Immature natural killer cell (primary cell): ENCODE results near the gene ATP8B1. TPM values are rescaled to one million over a fixed set of nuclear protein-coding genes. Genes with fewer than 3 reads are reported as not detected.
A peak's percentile ranks its signal among the peaks of the same experiment; 100 is the strongest.

Source experiments
- DNase-seq, 3 donors: peaks; one replicate each; pipeline ENCODE4 v3.0.0; 2022; ENCODE audit warnings: mixed read lengths in 1 of 3
- H3K27ac Mint-ChIP-seq, 6 donors: one replicate each; pipeline ENCODE4 v1.8.0; 2020; ENCODE audit warnings: mixed read lengths in 6 of 6, mild to moderate bottlenecking in 5 of 6, inconsistent platforms in 4 of 6, moderate library complexity in 3 of 6
- H3K27me3 Mint-ChIP-seq, 3 donors: one replicate each; pipeline ENCODE4 v1.8.0; 2020 to 2021; ENCODE audit warnings: low read depth in 3 of 3, mild to moderate bottlenecking in 3 of 3, mixed read lengths in 3 of 3, moderate library complexity in 3 of 3, inconsistent platforms in 1 of 3
- H3K36me3 Mint-ChIP-seq, 3 donors: one replicate each; pipeline ENCODE4 v1.8.0; 2020; ENCODE audit warnings: mixed read lengths in 3 of 3, inconsistent platforms in 2 of 3, mild to moderate bottlenecking in 2 of 3
- H3K4me1 Mint-ChIP-seq, 2 donors: one replicate each; pipeline ENCODE4 v1.8.0; 2020; ENCODE audit warnings: inconsistent platforms in 2 of 2, mild to moderate bottlenecking in 2 of 2, mixed read lengths in 2 of 2, moderate library complexity in 1 of 2
- H3K4me3 Mint-ChIP-seq, 5 donors: one replicate each; pipeline ENCODE4 v1.8.0; 2020; ENCODE audit warnings: mild to moderate bottlenecking in 5 of 5, mixed read lengths in 5 of 5, inconsistent platforms in 3 of 5, moderate library complexity in 3 of 5
- H3K9me3 Mint-ChIP-seq, 6 donors: one replicate each; pipeline ENCODE4 v1.8.0; 2020; ENCODE audit warnings: mild to moderate bottlenecking in 6 of 6, mixed read lengths in 6 of 6, inconsistent platforms in 4 of 6, moderate library complexity in 3 of 6
- polyA plus RNA-seq, 3 donors: library from polyadenylated mRNA; unstranded; fragments of 300-500 nt; fragmentation: Illumina TruSeq; gene quantifications; one replicate each; pipeline ENCODE4 v1.2.3, GENCODE V29; 2021

Gene ATP8B1
- polyA plus RNA-seq, 3 donors from 2014 or later: 0.55 TPM; not detected in 2

- H3K27ac Mint-ChIP-seq: no peak overlapping the region
- peaks cover 2 to 21% (median 10%) of the 10 kb centered on the region in 6 donors for H3K9me3 Mint-ChIP-seq
- H3K27me3 Mint-ChIP-seq: peaks cover 1 to 8% (median 2%) of the 10 kb centered on the region in 3 donors
- H3K4me3 Mint-ChIP-seq: no peak overlapping the region
- peaks cover 4 to 12% (median 6%) of the 10 kb centered on the region in 3 donors for H3K36me3 Mint-ChIP-seq
- DNase-seq: no peak
- H3K4me1 Mint-ChIP-seq: peaks cover 0 to 2% of the 10 kb centered on the region in 2 donors
Measured at GRCh38 chr18:57811477-57812125, 8.5 kb upstream of the ATP8B1 start.

DNA sequence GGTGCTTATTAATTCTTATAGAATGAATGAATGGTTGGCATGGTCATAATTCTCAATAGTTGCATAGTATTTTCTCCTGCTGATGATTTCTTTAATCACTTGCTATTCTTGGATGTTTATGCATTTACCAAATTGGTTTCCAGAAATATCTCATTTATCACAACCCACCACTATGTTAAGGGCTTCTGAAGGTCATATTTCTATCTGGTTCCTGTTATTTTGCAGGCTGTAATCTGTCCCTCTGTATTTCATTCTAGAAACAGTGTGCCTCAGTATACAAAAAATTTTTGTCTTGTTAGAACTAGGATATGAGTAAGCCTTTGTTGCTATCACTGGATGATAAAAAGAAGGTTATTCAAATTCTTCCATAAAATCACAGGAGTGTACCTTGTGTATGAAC lies 6.1 kb upstream of the ATP8B1 start:
- peaks cover 0 to 1% of the 10 kb centered on the region in 2 donors for H3K4me1 Mint-ChIP-seq
- H3K27me3 Mint-ChIP-seq: peaks cover 0 to 8% (median 6%) of the 10 kb centered on the region in 3 donors
- H3K9me3 Mint-ChIP-seq: peaks cover 2 to 20% (median 10%) of the 10 kb centered on the region in 6 donors
- H3K4me3 Mint-ChIP-seq: no peak overlapping the region
- H3K36me3 Mint-ChIP-seq: peaks cover 4 to 13% (median 12%) of the 10 kb centered on the region in 3 donors
- no peak overlapping the region for H3K27ac Mint-ChIP-seq
- DNase-seq: no peak

DNA sequence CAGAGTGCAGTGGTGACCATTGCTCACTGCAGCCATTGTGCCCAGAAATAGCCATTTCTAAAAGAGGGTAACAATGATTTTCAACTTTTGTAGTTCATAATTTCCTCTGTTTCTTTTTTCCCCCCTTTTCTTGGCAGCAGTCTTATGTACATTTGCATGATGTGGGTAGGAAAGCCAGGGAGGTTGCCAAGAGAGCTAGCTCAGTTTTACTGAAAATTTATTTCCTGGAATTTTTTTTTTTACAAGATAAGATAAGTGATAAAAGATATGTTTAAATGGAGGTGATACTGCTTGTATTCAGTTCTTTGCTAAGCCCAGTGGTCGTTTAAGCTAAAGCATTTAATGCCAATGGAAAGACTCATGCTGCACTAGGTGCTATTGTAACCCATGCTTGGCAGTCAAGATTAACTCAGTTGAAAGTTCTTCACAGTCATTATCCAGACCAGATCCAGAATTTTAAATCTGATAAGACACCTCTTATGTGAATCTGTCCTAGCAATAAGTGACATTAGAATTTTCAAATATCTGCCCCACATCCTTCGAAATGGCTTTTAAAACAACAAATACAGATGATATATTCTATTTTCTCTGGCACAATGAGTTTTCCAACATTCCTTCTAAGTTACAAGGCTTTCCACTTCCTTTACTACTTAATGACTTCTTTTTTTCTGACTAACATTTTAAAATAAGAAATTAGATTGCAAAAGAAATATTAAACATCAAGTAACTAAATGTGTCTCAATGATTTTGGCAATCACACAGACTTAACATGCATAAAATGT lies 4.4 kb upstream of the ATP8B1 start:
- H3K4me1 Mint-ChIP-seq: no peaks in the 10 kb centered on the region
- H3K27me3 Mint-ChIP-seq: peaks cover 0 to 10% (median 10%) of the 10 kb centered on the region in 3 donors
- DNase-seq: no peak
- H3K27ac Mint-ChIP-seq: no peak overlapping the region
- H3K9me3 Mint-ChIP-seq: peaks cover 0 to 7% (median under 1%) of the 10 kb centered on the region in 6 donors
- peaks cover 0 to 8% (median 4%) of the 10 kb centered on the region in 3 donors for H3K36me3 Mint-ChIP-seq
- no peak overlapping the region for H3K4me3 Mint-ChIP-seq

- H3K9me3 Mint-ChIP-seq: peaks cover 0 to 5% (median under 1%) of the 10 kb centered on the region in 6 donors
- H3K4me3 Mint-ChIP-seq: no peak overlapping the region
- peaks cover 0 to 3% of the 10 kb centered on the region in 2 donors for H3K4me1 Mint-ChIP-seq
- H3K36me3 Mint-ChIP-seq: peaks cover 0 to 8% (median 4%) of the 10 kb centered on the region in 3 donors
- H3K27me3 Mint-ChIP-seq: peaks cover 0 to 10% (median 10%) of the 10 kb centered on the region in 3 donors
- H3K27ac Mint-ChIP-seq: no peak overlapping the region
- no peak for DNase-seq
Measured at GRCh38 chr18:57806978-57807285, 3.8 kb upstream of the ATP8B1 start.

DNA sequence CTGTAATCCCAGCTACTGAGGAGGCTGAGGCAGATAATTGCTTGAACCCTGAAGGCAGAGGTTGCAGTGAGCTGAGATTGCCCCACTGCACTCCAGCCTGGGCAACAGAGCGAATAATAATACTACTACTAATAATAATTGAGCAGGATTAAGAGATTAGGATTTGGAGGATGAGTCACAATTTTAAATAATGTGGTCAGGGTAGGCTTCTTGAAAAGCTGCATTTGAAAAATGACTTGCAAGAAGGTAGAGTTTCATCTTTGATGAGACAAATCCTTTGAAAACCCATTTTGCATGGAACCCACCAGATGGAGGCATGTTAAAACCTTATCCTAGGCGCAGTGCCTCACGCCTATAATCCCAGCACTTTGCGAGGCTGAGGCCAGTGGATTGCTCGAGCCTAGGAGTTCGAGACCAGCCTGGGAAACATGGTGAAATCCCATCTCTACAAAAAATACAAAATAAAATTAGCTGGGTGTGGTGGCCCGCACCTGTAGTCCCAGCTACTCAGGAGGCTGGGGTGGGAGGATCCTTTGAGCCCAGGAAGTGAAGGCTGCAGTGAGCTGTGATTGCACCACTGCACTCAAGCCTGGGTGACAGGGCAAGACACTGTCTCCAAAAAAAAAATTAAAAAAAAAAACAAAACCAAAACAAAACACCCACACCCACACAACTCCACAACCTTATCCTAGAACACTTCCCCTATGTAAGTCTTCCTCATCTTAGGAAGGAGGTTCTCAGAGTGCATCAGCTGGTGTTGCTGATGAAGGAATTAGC lies 3.3 kb upstream of the ATP8B1 start:
- H3K4me3 Mint-ChIP-seq: no peak overlapping the region
- DNase-seq: no peak
- H3K9me3 Mint-ChIP-seq: peaks cover 0 to 3% (median under 1%) of the 10 kb centered on the region in 6 donors
- no peak overlapping the region for H3K27ac Mint-ChIP-seq
- peaks cover 2 to 15% (median 10%) of the 10 kb centered on the region in 3 donors for H3K27me3 Mint-ChIP-seq
- H3K36me3 Mint-ChIP-seq: peaks cover 0 to 8% (median 2%) of the 10 kb centered on the region in 3 donors
- H3K4me1 Mint-ChIP-seq: peaks cover 0 to 8% of the 10 kb centered on the region in 2 donors

DNA sequence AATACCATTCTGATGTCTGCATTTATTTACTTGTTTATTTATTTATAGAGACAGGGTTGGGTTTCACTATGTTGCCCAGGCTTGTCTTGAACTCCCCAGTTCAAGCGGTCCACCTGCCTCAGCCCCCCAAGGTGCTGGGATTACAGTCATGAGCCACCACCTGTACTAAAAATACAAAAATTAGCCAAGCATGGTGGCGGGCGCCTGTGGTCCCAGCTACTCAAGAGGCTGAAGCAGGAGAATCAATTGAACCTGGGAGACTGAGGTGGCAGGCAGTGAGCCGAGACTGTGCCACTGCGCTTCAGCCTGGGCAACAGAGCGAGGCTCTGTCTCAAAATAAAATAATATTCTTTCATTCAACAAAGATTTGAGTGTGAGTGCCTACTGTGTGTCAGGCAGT lies 2.0 kb upstream of the ATP8B1 start:
- DNase-seq: no peak
- Mint-ChIP-seq H3K27ac (no peak overlapping the region), H3K27me3 (peaks cover 7 to 20% (median 16%) of the 10 kb centered on the region in 3 donors), H3K4me3 (peak overlapping the region in 1 of 5 donors; percentile 22), H3K9me3 (no peaks in the 10 kb centered on the region), H3K36me3 (peaks cover 0 to 8% (median 0%) of the 10 kb centered on the region in 3 donors), H3K4me1 (peaks cover 0 to 11% of the 10 kb centered on the region in 2 donors)

GRCh38 chr18:57804557-57804956 lies 1.4 kb upstream of the ATP8B1 start:
- H3K4me3 Mint-ChIP-seq: peak overlapping the region in 1 of 5 donors; percentile 11
- H3K36me3 Mint-ChIP-seq: peaks cover 0 to 8% (median 4%) of the 10 kb centered on the region in 3 donors
- peaks cover 10 to 20% (median 16%) of the 10 kb centered on the region in 3 donors for H3K27me3 Mint-ChIP-seq
- no peaks in the 10 kb centered on the region for H3K9me3 Mint-ChIP-seq
- H3K27ac Mint-ChIP-seq: no peak overlapping the region
- peaks cover 0 to 11% of the 10 kb centered on the region in 2 donors for H3K4me1 Mint-ChIP-seq
- DNase-seq: no peak

- H3K9me3 Mint-ChIP-seq: no peaks in the 10 kb centered on the region
- peaks cover 10 to 19% (median 14%) of the 10 kb centered on the region in 3 donors for H3K27me3 Mint-ChIP-seq
- DNase-seq: no peak
- H3K4me3 Mint-ChIP-seq: peak overlapping the region; percentile 18 to 60 (median 41)
- H3K27ac Mint-ChIP-seq: no peak overlapping the region
- peaks cover 0 to 11% of the 10 kb centered on the region in 2 donors for H3K4me1 Mint-ChIP-seq
- peaks cover 0 to 8% (median 4%) of the 10 kb centered on the region in 3 donors for H3K36me3 Mint-ChIP-seq
Measured at GRCh38 chr18:57802213-57803102, 657 bp downstream of the ATP8B1 start.

DNA sequence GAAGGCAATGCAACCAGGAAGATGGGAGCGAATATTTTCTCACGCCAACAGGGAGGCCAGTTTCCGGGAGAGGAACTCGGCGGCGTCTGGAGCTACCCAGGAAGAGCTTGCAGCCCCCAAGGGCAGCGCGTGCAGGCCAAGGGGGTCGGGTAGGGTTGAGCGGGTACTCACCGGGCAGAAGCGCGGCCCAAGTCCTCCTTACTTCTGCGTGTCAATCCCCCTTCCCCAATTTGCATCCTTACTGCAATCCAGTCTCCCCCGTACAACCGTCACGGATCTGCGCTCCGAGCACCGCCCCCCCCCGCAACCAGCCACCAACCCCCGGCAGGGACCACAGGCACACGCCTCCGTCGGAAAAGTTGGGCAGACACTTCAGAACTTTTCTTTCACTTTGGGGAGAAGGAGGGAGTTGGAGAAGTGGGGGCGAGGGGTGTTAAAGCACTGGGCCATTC lies 1.3 kb downstream of the ATP8B1 start:
- peaks cover 0 to 11% of the 10 kb centered on the region in 2 donors for H3K4me1 Mint-ChIP-seq
- H3K27ac Mint-ChIP-seq: no peak overlapping the region
- H3K36me3 Mint-ChIP-seq: peaks cover 0 to 8% (median 4%) of the 10 kb centered on the region in 3 donors
- no peaks in the 10 kb centered on the region for H3K9me3 Mint-ChIP-seq
- peak overlapping the region; percentile 15 to 60 (median 41) for H3K4me3 Mint-ChIP-seq
- DNase-seq: no peak
- peaks cover 11 to 19% (median 14%) of the 10 kb centered on the region in 3 donors for H3K27me3 Mint-ChIP-seq

DNA sequence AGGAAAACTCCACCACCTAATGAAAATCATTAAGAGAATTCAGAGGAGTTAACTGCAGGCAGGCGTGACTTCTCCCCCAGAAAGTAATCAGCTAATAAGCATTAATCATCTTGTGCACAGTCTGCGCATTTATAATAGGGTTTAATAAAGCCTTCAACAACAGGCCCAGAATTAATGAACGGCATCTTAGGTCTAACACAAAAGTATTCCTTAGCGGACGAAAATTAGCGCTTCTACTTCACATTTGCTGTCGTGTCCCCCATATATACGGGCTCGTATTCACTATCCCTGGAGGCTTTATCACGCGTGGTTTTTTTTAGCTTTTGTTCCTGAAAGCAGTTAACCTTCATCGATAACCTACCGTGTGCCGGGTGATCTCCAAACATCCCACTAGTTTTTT lies 1.8 kb downstream of the ATP8B1 start:
- Mint-ChIP-seq H3K4me1 (peaks cover 0 to 11% of the 10 kb centered on the region in 2 donors), H3K4me3 (peak overlapping the region in 2 of 5 donors; percentile 6 to 60), H3K36me3 (peaks cover 0 to 8% (median 4%) of the 10 kb centered on the region in 3 donors), H3K27me3 (peaks cover 14 to 19% (median 14%) of the 10 kb centered on the region in 3 donors), H3K27ac (no peak overlapping the region), H3K9me3 (no peaks in the 10 kb centered on the region)
- DNase-seq: no peak

DNA sequence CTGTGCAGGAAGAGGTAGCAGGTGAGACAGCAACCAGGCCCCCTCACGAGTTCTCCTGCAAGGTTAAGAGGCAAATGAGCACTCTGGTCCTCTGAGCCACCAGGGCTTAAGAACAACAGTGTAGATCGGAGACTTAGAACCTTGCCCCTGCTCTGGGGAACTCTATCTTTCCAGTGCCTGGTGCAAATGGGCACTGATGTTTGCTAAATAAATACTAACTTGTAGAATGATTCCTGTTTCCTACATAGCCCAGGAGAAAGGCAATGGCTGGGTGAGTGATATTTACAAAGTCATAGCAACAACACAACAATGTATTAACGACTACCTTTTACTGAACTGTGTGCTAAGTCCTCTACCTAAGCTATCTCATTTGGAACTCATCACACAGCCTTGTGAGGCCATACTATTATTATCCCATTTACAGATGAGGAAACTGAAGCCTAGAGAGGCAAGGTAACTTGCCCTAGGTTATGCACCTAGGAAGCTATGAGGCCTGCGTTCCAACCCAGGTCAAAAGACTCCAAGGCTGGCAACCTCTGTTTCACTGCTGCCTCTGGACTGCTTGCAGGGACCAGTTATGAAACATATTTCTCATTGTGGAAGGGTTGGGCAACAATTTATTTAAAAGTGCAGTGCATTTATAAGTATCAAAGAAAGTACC lies 4.3 kb downstream of the ATP8B1 start:
- peaks cover 0 to 11% of the 10 kb centered on the region in 2 donors for H3K4me1 Mint-ChIP-seq
- no peak overlapping the region for H3K27ac Mint-ChIP-seq
- no peak for DNase-seq
- peaks cover 10 to 20% (median 19%) of the 10 kb centered on the region in 3 donors for H3K27me3 Mint-ChIP-seq
- H3K4me3 Mint-ChIP-seq: no peak overlapping the region
- peaks cover 0 to 4% (median 1%) of the 10 kb centered on the region in 6 donors for H3K9me3 Mint-ChIP-seq
- peaks cover 0 to 4% (median 4%) of the 10 kb centered on the region in 3 donors for H3K36me3 Mint-ChIP-seq

DNA sequence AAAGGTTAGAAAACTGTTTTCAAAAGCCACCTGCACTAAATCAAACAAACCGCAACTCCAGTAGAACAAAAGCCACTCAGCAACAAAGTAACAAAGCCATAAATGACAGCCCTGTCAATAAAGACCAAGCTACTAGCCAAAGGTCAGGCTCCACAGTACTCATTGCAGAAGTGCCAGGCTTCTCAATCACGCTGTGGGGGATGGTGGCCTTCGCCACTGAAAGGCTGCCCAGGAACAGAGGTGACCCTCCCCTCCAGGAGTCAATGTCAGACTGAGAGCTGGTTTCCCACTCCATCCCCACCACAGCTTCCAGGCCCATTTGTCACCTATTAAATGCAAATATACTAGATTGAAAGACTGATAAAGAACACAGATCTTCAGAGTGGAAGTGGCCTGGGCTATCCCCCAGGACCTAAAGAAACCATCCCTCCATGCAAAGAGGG lies 5.9 kb downstream of the ATP8B1 start:
- Mint-ChIP-seq H3K27ac (no peak overlapping the region), H3K9me3 (peaks cover 0 to 4% (median 1%) of the 10 kb centered on the region in 6 donors), H3K36me3 (peaks cover 0 to 4% (median 4%) of the 10 kb centered on the region in 3 donors), H3K4me3 (no peak overlapping the region), H3K27me3 (peaks cover 7 to 20% (median 16%) of the 10 kb centered on the region in 3 donors), H3K4me1 (peaks cover 0 to 11% of the 10 kb centered on the region in 2 donors)
- no peak for DNase-seq
